Measurements from ENCODE around the gene NCKIPSD. TPM values are rescaled to one million over a fixed set of nuclear protein-coding genes. Genes with fewer than 3 reads are reported as not detected.

The NCKIPSD gene
- total RNA-seq, 2 donors from 2014 or later, result 16.6 to 22.1 TPM

DNA sequence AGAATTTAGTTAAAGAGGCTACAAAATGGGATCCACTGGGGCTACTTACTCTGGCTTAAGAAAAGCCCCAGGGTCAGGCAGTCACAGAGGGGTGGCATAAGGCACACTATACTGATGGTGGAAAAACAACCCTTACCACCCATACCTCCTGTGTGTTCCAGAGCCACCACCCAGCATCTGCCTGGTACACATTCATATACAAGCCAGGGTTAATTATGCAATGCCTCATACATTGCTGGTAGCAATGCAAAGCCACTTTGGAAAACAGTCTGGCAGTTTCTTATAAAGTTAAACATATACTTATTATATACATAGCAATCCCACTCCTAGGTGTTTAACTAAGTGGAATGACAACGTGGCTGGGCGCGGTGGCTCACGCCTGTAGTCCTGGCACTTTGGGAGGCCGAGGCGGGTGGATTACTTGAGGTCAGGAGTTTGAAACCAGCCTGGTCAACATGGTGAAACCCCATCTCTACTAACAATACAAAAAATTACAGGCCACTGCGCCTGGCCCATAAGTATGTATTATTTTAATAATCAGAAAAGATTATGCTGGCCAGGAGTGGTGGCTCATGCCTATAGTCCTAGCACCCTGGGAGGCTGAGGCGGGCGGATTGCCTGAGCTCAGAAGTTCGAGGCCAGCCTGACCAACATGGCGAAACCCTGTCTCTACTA is 15.2 kb upstream of the NCKIPSD start:
- Histone ChIP-seq H3K36me3 (replicated peaks in 1 of 2; ENCODE audit: insufficient read depth in 1 of 2, low read depth in 2 of 2) (peaks cover 0 to 2% of the 10 kb centered on the region in 2 donors), H3K9me3 (no peaks in the 10 kb centered on the region), H3K27ac (peak overlapping the region in 1 of 4 donors; percentile 13), H3K4me1 (peaks cover 36% of the 10 kb centered on the region), H3K4me3 (no peak overlapping the region), H3K27me3 (no peaks in the 10 kb centered on the region)
- TF ChIP-seq, protein P1, sequence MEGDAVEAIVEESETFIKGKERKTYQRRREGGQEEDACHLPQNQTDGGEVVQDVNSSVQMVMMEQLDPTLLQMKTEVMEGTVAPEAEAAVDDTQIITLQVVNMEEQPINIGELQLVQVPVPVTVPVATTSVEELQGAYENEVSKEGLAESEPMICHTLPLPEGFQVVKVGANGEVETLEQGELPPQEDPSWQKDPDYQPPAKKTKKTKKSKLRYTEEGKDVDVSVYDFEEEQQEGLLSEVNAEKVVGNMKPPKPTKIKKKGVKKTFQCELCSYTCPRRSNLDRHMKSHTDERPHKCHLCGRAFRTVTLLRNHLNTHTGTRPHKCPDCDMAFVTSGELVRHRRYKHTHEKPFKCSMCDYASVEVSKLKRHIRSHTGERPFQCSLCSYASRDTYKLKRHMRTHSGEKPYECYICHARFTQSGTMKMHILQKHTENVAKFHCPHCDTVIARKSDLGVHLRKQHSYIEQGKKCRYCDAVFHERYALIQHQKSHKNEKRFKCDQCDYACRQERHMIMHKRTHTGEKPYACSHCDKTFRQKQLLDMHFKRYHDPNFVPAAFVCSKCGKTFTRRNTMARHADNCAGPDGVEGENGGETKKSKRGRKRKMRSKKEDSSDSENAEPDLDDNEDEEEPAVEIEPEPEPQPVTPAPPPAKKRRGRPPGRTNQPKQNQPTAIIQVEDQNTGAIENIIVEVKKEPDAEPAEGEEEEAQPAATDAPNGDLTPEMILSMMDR (IDR thresholded peaks at IDR 0.05), result no peak
- no peak for TF ChIP-seq POLR2A (IDR thresholded peaks at IDR 0.05)
- DNase-seq (no peak), ATAC-seq (no peak)
- intact Hi-C loops (cut with DNase I), result no loop called here
- WGBS, 2 donors, result 90 to 98% methylated on average over 8 to 11 of the region's 11 CpGs

DNA sequence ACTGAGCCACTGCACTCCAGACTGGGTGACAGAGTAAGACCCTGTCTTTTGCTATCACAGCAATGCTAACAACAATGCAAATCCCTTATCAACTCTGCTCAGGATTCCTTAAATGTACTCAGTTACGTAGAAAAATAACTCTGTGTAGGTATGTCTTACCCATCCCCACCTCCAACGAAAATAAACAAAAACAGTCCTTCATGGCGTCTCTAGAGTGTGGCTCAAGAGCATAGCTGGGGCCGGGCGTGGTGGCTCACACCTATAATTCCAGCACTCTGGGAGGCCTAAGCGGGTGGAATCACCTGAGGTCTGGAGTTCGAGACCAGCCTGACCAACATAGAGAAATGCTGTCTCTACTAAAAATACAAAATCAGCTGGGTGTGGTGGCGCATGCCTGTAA is 13.2 kb upstream of the NCKIPSD start:
- TF ChIP-seq POLR2A (IDR thresholded peaks at IDR 0.05), result no peak
- TF ChIP-seq, protein P1 (IDR thresholded peaks at IDR 0.05), result no peak
- H3K27me3 ChIP-seq, result no peaks in the 10 kb centered on the region
- H3K36me3 ChIP-seq (replicated peaks in 1 of 2; ENCODE audit: insufficient read depth in 1 of 2, low read depth in 2 of 2), result peaks cover 0 to 4% of the 10 kb centered on the region in 2 donors
- DNase-seq, result no peak
- ATAC-seq, result no peak
- no peak overlapping the region for H3K27ac ChIP-seq
- no peaks in the 10 kb centered on the region for H3K9me3 ChIP-seq
- H3K4me1 ChIP-seq, result peaks cover 40% of the 10 kb centered on the region
- intact Hi-C loops (cut with DNase I), result no loop called here
- H3K4me3 ChIP-seq, result no peak overlapping the region
- WGBS, 2 donors, result 96% methylated on average over 8 of the region's 8 CpGs

DNA sequence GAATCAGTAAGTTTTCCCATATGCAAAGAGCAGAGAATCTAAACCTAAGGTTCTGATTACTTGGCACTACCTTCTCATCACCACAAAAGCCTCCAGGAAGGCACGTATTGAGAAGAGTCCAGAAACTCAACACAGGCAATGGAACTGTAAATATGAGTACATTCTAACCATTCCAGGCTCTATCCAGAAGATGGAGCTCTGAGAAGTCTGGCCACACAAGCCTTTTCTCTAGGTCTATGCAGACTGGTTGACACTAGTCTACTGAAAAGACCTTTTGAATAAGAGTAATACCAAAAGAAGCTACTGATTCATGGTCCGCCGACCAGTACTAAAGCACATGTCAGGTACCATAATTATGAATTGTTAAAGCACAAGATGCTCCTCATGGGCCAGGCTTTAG is 12.2 kb upstream of the NCKIPSD start:
- Histone ChIP-seq H3K9me3 (no peaks in the 10 kb centered on the region), H3K4me1 (peaks cover 37% of the 10 kb centered on the region), H3K4me3 (no peak overlapping the region), H3K27ac (no peak overlapping the region), H3K36me3 (replicated peaks in 1 of 2; ENCODE audit: insufficient read depth in 1 of 2, low read depth in 2 of 2) (peaks cover 5 to 7% of the 10 kb centered on the region in 2 donors), H3K27me3 (no peaks in the 10 kb centered on the region)
- ATAC-seq (no peak), DNase-seq (no peak)
- intact Hi-C loops (cut with DNase I), result no loop called here
- 77 to 90% methylated on average over 3 of the region's 3 CpGs for WGBS, 2 donors
- TF ChIP-seq, protein P1 (IDR thresholded peaks at IDR 0.05), result no peak
- TF ChIP-seq POLR2A (IDR thresholded peaks at IDR 0.05), result no peak

DNA sequence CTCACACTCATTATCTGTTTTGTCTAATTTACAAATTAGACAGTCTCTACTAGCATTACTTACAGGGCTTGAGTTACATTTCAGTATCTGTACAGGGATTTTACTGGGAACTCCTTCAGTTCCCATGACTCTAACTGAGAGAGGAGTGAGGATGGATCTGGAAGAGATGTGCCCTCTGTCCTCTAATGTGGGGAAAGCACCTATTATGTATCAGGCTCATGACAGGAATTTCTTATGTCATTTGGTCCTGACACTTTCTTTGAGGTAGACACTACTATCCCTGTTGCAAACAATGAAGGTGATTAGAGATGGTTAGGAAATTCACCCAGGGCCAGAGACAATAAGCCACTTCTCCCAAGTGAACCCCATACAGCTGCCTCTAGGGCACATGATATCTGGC is 10.9 kb upstream of the NCKIPSD start:
- intact Hi-C loops (cut with DNase I), result no loop called here
- no peak for DNase-seq
- no peak for ATAC-seq
- Histone ChIP-seq H3K4me3 (no peak overlapping the region), H3K27ac (peak overlapping the region in 2 of 4 donors; percentile 41 to 47), H3K27me3 (no peaks in the 10 kb centered on the region), H3K36me3 (replicated peaks in 1 of 2; ENCODE audit: insufficient read depth in 1 of 2, low read depth in 2 of 2) (peaks cover 16 to 18% of the 10 kb centered on the region in 2 donors), H3K4me1 (peaks cover 37% of the 10 kb centered on the region), H3K9me3 (no peaks in the 10 kb centered on the region)
- TF ChIP-seq, protein P1 (IDR thresholded peaks at IDR 0.05), result no peak
- TF ChIP-seq POLR2A (IDR thresholded peaks at IDR 0.05), result no peak

DNA sequence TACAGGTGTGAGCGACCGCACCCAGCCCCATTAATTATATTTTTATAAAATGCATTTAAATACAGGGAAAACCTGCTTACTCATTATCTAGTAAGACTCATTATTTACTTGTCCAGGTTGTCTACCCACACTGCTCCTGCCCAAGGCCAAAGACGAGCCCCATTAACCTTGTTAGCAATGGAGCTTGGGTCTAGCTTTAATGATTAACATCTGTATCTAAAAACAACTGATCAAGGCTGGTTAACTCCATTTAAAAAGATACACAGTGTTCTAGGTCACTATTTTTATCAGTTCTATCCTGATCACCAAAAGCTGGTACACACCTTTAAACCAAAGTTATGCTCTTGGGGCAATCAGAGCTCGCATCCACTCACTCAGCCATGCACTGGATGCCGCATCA is 10.4 kb upstream of the NCKIPSD start:
- Histone ChIP-seq H3K4me1 (peaks cover 37% of the 10 kb centered on the region), H3K36me3 (replicated peaks in 1 of 2; ENCODE audit: insufficient read depth in 1 of 2, low read depth in 2 of 2) (peaks cover 16 to 18% of the 10 kb centered on the region in 2 donors), H3K4me3 (no peak overlapping the region), H3K27ac (peak overlapping the region in 2 of 4 donors; percentile 41 to 47), H3K27me3 (no peaks in the 10 kb centered on the region), H3K9me3 (no peaks in the 10 kb centered on the region)
- intact Hi-C loops (cut with DNase I), result no loop called here
- ATAC-seq (peak; percentile 24), DNase-seq (peak in 2 of 4 donors; percentile 21 to 30)
- TF ChIP-seq, protein P1 (IDR thresholded peaks at IDR 0.05), result no peak
- no peak for TF ChIP-seq POLR2A (IDR thresholded peaks at IDR 0.05)
- WGBS, 2 donors, result 53 to 66% methylated on average over 5 of the region's 5 CpGs
